Hippocampal formation (tissue), 2 donors: Measurements from ENCODE around the gene LAMA2.
"Not testable (repeated sequence)": the region's sequence is repeated elsewhere in the genome, so short reads cannot be mapped to it uniquely, and the experiment has no call there.

ENCODE experiments used
- DNase-seq, 2 donors: peaks; one replicate each; lab custom pipeline; 2025; lab: John Stamatoyannopoulos, UW

LAMA2 gene

DNA sequence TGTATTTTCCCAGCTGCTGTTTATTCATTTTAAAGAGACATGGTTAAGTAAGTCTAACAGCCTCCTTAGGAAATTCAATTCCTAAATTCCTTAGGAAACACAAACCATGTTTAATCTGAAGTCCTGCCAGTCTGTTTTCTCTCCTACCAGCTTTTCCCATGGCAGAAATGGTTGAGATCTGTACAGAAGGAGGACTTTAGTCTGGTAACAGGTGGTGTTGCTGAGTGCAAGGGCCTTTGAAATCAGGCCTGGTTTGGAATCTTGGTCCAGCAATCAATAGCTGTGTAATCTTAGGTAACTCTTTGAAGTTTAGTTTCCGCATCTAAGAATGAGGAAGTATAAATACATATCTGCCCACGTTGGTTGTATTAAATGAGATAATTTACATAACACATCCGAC is 232.5 kb downstream of the LAMA2 start:
- no peak for DNase-seq

DNA sequence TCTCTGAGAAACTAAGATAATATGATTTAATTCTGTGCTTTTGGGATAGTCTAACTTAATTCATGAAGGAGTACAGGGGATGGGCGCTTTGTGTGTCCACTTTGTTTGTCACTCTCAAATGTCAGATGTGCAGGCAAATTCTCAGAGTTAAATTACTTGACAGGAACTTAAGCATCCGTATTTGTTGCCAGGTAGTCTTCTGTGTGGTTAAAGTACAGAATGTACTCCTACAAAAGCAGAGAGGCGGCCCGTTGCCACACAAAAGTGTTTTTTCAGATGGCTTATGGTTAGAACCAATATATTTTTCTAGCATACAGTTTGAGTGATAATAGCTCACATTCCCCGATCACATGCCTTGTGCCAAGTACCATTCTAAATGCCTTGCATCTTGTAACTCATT is 234.4 kb downstream of the LAMA2 start:
- no peak for DNase-seq

DNA sequence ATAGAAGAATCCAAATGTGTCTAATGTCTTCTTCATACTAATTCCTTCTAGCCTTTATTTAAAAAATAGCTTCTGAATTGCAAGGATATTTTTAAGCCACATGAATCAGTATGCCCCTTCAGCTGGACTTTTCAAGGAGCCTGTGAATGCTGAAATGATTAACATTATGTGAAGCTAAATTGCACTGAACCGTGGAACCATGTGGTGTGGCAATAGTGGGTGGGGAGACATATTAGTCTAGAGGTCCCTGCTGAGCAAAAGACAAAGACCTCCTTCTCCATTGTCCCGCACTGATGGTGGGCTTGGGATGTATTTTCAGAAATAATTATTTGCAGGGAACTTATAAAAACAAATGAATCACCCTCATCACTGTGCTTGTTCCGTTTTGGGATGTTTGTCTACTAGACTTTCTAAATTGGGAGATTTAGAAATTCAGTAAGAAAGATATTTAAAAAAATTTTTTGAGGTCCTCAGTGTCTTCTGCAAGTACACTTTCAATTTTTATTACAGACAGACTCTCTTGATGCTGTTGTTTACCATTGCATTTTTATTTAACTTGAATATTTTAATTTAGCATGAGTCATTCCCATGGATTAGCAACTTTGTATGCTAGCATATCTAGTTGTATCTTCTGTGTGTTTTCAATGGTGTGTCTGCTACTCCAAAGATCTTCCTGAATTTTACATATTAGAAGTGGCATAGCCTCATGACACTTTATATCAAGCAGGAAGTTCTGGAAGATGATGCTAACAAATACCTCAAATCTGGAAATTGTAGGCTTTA is 238.1 kb downstream of the LAMA2 start:
- DNase-seq, result no peak

DNA sequence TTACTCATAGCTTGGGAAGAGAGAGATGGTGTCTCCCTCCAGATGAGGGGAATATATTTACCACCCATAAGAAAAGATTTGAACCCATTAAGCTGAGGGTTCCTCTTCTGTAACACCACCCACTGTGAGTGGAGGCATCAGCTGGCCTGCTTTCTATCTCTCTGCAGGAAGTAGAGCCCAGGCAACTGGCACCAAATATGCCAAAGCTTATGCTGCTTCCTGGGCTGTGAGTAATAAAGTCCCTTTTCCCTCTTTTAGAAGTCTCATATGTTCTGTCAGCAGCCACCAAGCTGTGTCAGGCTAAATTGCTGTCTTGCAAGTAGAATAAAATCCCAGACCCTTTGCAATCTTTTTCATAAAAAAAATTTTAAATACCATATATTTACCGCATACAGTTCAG is 241.4 kb downstream of the LAMA2 start:
- DNase-seq, result no peak

DNA sequence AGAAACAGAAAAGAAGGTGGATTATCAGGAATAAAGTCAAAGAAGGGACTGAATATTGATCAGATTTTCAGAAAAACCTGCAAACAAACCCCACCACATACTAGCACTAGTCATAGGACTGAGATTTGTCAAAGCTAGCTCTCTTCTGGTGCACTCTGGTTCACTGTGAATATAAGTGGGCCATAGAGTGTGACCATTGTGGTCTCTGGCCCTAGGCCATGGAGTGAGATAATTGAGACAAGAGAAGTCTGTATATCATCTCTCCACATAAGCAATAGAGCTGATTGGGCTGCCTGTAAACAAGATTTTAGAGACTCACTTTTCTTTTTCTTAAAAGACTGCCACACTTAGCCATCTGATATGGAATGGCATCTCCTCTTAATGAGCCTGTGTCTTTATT is 247.2 kb downstream of the LAMA2 start:
- no peak for DNase-seq

DNA sequence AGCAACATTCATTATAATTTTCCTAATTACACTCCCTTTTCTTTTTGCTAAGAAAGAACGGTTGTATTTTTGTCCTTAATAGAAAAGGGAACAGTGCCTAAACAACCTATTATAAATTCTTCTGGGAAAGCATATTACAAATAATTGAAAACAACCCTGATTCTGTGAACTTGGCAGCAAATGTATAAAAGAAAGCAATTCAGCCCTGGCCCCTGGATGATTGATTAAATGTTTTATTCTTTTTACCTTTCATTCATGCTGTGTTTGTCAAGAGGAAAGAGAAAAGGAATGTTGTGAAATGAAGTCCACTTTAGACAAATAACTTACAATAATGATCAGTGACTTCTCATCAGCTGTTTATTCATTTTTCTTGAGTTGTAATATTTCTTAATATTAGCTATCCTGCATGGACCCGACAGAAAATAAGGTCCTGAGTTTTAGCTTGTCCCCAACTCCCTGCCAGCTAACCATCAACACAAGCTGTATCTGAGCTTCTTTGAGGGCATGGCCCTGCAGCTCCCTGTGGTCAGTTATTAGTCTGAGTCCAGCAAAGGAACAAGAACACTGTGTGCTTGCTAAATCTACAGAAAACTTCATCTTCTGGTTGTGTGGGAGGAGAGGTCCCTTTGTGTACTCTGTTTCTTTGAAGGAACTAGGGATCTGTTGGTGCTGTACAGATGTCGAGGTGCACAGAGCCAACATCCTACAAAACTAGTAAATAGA is 248.2 kb downstream of the LAMA2 start:
- DNase-seq, result peak in 1 of 2 donors; percentile 6

DNA sequence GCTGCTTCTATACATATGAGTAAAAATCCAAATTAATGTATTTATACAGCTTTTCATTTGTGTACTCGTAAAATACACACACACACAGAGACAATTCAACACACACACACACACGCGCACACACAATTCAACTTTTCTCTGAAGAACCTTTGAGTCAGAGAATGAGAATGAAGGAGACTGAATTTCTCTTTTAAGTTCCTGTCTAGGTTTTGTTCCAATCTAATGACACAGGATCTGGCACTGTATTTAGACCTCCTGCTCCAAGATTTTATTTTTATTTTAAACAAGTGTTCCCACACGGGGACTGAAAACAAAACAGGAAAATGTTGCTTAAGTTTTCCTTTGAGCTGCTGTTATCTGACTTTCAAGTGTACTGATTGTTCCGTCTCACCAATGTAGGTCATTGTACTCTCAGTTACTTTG is 250.8 kb downstream of the LAMA2 start:
- no peak for DNase-seq

DNA sequence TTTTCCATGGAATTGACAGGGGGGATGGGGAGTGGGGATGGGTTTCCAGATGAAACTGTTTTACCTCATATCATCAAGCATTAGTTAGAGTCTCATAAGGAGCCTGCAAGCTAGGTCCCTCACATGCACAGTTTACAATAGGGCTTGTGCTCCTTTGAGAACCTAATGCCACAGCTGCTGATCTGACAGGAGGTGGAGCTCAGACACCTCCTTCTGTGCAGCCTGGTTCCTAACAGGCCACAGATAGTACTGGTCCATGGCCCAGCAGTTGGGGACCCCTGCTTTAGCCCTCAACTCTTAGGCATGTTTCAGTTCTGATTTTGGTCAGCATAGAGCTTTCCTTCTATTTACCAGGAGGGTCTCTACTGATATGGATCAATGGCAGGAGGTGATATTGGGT is 251.6 kb downstream of the LAMA2 start:
- DNase-seq, result peak in 1 of 2 donors; percentile 3

DNA sequence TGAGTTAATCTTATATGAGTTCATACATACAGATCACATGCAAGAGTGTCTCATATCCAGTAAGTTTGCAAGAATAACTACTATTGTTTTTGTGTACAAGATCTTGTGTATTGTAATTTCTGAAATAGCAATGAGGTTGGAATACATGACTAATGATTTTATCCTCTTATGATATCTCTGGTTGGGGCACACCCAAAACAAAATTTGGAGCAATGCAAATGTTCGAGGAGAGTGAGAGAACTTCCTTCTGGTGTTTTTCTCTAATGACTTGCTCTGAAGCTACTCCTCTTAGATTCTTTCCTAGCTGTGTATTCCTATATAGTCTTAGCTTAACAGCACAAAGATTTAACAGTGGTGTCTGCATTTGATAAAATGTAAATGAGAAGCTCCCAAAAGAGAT is 252.5 kb downstream of the LAMA2 start:
- no peak for DNase-seq

DNA sequence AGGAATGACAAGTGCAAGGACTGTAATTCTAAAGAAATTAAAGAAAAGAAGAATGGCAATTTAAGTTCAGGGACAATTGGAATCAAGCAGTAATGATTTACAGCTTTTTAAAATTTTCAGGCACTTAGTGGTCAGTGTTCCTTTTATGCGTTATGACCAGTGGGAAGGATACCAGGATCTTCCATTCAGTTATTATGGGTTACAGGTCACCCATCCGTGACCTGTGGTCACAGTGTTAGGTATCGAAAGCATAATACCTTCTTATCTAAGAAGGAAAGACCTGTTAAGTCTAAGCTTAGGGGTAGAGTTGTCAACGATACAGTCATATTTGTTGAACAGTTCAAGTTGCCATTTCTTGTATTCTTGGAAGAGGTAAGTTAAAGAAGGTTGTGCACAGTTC is 253.8 kb downstream of the LAMA2 start:
- DNase-seq, result no peak

DNA sequence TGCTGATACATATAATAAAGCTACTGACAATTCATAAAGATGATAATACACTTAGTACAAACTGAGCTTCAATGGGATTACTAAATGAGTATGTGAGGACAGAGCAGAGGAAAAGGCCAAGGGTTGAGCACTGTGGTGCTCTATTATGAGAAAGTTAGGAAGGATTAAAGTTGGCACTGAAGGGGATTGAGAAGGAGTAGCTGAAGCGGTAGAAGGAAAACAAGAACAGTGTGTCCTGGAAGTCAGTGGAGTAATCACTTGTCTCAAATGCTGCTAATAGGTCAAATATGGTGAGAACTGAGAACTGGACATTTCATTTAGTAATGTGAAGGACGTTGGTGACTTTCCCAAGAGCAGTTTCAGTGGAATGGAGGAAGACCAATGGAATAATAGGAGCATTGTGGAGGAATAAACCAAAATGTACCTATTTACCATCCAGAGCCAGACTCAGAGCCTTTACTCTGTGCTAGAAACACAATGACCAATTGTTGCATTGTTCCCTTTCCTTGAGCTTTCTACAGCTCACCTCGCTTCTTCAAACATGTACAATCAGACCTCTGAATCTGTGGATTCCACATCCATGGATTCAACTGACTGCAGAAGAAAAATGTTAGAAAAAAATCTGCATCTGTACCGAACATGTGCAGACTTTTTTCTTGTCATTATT is 255.9 kb downstream of the LAMA2 start:
- DNase-seq, result no peak

DNA sequence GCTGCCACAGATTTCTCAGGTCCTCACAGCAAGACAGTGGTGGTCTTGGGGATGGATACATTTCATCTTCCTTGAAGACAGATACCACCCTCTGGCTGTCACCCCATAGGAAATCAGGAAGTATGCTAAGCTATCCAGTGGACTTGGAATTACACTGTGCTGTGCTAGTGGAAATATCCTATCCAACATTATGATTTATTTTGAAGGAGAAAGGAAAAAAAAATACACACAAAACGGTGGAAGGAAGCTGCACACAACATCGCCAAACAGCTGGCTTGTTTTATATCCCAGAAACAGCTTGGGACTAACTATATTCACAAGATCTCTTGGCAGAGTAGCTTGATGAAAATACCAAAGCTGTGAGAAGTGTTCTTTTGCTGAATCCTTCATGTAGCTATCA is 257.6 kb downstream of the LAMA2 start:
- peak in 1 of 2 donors; percentile 38 for DNase-seq

DNA sequence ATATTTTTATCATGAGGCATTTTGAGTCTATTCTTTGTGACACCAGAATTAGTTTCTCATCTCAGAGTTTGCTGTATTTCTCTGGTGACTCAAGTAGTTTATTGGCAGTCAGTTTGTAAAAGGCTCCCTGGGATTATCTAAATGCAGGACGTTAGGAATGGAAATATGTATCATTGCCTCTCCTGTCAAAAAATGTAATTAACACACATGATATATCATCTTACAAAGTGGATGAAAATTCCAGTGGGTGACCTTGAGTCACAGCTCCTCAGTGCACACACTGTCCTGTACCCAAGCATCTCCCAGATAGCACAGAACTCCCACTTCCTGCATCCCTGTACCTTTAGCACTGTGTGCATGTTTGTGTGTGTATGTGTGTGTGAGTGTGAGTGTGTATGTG is 258.6 kb downstream of the LAMA2 start:
- DNase-seq, result no peak

DNA sequence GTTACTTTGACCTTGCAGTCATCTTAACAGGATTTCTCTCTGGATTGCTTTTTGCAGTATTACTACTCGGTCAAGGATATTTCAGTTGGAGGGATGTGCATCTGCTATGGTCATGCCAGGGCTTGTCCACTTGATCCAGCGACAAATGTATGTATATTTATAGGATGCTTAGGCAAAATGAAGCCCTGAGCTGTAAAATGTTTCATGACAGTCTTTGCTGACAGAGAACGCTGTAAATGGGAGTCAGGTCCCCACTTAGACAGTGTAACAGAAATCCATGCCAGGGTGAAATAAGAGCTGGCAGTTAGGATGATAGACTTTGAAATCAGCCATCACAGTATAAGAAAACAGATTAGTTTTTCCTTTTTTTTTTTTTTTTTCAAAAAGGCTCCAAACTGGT is 264.0 kb downstream of the LAMA2 start:
- DNase-seq, result no peak

DNA sequence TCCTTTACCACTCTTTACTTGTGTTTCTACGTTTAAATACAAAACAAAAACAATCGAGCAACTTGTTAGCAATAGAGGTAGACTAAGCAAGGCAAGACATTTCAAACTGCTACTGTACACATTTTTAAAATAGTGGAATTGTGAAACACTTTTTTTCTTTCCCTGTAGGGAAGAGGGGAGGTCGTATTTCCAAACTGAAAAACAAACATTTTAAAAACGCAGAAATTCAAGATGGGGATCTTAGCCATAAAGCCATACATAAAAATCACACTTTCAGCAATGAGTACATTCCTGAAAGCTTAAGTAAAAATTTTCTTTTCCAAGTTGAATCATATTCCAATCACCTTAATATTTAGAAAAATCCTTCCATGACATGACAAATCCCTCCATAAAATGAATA is 267.6 kb downstream of the LAMA2 start:
- no peak for DNase-seq

DNA sequence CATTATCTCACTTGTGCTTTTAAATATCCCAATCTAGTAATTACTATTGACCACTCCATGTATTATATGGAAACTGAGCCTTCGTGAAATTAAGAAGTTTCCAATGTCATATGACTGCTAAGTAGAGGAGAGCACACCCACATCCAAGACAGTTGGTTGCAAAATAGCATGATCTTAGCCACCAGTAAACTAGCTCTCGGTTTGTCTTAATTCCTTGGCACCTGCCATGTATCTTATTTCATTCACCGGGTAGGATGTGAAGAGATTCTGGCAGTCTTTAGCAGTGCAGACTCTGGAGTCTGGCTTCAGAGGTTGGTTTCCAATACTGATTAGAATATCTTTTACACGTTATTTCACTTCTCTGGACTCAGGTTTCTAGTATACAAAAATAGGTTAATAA is 270.3 kb downstream of the LAMA2 start:
- no peak for DNase-seq

DNA sequence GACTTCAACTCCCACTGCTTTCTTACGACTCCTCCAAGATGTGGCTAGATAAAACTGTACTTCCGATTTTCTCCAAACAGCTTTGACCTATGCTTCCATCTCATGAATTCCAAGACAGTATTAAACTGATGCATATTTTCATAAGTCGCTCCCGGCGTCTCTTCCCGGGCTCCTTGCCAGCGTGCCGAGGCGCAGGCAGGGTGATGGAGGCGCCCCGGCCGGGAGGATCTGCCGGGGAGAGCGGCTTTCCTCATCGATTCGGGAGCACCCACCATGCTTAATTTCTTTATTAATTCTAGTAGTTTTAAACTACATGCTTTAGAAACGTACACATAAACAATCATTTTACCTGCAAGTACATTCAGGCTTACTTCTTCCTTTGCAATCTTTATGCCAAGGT is 276.3 kb downstream of the LAMA2 start:
- DNase-seq, result not testable (repeated sequence)

DNA sequence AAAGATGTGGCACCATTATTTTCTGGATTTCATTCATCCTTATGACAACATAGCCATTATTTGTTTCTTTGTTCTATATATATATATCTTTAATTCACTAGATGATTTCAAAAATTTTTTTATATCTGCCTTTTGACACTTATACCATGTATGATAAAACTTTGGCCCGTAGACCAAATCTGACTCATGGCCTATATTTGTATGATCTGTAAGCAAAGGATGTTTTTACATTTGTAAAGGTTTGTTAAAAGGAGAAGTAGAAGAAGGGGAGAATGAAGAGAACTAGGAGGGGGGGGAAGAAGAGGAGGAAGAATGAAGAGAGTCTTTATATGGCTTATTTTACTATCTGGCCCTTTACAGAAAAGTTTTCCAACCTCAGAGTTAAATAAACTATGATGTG is 279.7 kb downstream of the LAMA2 start:
- no peak for DNase-seq

DNA sequence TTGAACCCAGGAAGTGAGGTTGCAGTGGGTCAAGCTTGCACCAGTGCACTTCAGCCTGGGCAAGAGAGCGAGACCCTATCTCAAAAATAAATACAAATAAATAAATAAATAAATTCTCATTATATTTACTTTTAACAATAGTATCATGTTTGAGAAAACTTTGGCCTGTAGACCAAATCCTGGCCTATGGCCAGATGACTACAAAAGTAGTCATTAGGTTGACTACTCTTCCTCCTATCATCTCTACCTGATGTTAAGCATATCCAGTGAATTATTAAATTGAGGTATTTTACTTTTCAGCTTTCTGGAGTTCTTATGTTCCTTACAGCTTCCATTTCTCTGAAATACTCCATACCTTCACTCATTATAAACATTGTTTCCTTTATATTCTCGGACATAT is 280.6 kb downstream of the LAMA2 start:
- no peak for DNase-seq

DNA sequence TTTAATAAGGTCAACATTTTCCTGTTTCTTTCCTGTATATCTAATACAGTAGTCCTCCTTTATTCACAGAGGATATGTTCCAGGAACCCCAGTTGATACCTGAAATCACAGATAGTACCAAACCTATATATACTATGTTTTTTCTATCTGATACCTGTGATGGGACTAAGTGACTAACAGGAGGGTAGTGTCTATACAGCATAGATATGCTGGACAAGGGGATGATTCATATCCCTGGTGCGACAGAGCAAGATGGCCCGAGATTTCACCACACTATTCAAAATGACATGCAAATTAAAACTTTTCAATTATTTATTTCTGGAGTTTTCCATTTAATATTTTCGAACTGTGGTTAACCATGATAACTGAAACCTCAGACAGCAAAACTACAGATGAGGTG is 281.1 kb downstream of the LAMA2 start:
- no peak for DNase-seq

DNA sequence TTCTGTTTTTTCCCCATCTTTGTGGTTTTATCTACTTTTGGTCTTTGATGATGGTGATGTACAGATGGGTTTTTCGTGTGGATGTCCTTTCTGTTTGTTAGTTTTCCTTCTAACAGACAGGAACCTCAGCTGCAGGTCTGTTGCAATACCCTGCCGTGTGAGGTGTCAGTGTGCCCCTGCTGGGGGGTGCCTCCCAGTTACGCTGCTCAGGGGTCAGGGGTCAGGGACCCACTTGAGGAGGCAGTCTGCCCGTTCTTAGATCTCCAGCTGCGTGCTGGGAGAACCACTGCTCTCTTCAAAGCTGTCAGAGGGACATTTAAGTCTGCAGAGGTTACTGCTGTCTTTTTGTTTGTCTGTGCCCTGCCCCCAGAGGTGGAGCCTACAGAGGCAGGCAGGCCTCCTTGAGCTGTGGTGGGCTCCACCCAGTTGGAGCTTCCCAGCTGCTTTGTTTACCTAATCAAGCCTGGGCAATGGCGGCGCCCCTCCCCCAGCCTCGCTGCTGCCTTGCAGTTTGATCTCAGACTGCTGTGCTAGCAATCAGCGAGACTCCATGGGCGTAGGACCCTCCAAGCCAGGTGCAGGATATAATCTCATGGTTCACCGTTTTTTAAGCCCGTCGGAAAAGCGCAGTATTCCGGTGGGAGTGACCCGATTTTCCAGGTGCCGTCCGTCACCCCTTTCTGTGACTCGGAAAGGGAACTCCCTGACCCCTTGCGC is 289.5 kb downstream of the LAMA2 start:
- DNase-seq, result not testable (repeated sequence)

DNA sequence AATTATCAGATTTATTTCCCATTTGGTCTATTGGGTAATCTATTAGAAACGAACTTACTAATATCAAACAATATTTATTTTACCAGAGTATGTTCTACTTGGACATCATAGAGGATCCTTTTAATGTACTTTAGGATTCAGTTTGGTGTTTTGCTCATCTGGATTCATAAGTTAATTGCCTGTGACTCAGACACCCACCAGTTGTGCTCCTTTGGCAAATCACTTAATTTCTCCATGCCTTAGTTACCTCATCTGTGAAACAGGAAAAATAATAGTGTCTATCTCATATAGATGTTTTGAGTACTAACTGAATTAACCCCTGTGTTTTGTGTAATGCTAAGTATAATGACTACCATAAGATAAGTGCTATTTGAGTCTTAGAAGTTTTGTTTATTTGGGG is 292.1 kb downstream of the LAMA2 start:
- no peak for DNase-seq
